ENCODE data around the gene CEBPZOS. TPM values are rescaled to one million over a fixed set of nuclear protein-coding genes. Genes with fewer than 3 reads are reported as not detected.

Gene CEBPZOS
- total and polyA plus RNA-seq, 10 of the 15 experiments (the other 5 are each of a cell fraction or from before 2014, with no cell fraction given): 22.9 to 50.8 (median 39.1) TPM

- TF ChIP-seq, protein P1, sequence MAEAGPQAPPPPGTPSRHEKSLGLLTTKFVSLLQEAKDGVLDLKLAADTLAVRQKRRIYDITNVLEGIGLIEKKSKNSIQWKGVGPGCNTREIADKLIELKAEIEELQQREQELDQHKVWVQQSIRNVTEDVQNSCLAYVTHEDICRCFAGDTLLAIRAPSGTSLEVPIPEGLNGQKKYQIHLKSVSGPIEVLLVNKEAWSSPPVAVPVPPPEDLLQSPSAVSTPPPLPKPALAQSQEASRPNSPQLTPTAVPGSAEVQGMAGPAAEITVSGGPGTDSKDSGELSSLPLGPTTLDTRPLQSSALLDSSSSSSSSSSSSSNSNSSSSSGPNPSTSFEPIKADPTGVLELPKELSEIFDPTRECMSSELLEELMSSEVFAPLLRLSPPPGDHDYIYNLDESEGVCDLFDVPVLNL (IDR thresholded peaks at IDR 0.05; ENCODE audit: low read depth, low read length): no peak
- no peak for TF ChIP-seq NR2F1 (conservative IDR thresholded peaks at IDR 0.05)
- TF ChIP-seq, protein P2, sequence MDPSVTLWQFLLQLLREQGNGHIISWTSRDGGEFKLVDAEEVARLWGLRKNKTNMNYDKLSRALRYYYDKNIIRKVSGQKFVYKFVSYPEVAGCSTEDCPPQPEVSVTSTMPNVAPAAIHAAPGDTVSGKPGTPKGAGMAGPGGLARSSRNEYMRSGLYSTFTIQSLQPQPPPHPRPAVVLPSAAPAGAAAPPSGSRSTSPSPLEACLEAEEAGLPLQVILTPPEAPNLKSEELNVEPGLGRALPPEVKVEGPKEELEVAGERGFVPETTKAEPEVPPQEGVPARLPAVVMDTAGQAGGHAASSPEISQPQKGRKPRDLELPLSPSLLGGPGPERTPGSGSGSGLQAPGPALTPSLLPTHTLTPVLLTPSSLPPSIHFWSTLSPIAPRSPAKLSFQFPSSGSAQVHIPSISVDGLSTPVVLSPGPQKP (IDR thresholded peaks at IDR 0.05; ENCODE audit: low read depth, low read length): no peak
- no peak for TF ChIP-seq SRF (IDR thresholded peaks at IDR 0.05; ENCODE audit: low read depth in 2 of 2, low read length in 2 of 2)
- no peak for TF ChIP-seq ZBTB4 (CRISPR knock-in tag; IDR thresholded peaks at IDR 0.05)
- TF ChIP-seq HDGF (IDR thresholded peaks at IDR 0.05): no peak
- TF ChIP-seq LARP7 (IDR thresholded peaks at IDR 0.05): no peak
- no peak for TF ChIP-seq TCF3 (IDR thresholded peaks at IDR 0.05; ENCODE audit: borderline replicate concordance, insufficient read depth, low read depth, low read length)
Observed at GRCh38 chr2:37219046-37219445, 22.8 kb downstream of the CEBPZOS start (continued).
